GM23338 (cell line): ENCODE results near the gene LPIN1. TPM values are rescaled to one million over a fixed set of nuclear protein-coding genes. Genes with fewer than 3 reads are reported as not detected.

Source experiments
- ATAC-seq: fragments of 200-7000 bp; cut with Tn5 transposase; 3 replicates; pipeline ENCODE4 v1.9.1; 2020
- DNase-seq: peaks from one replicate; pipeline ENCODE4 v3.0.0-alpha.2; 2015; ENCODE audit warnings: low spot score
- H2AFZ ChIP-seq: fragments of 200-600 bp; sonication (generic); 2 replicates; pipeline ENCODE4 v1.8.0; 2016; ENCODE audit warnings: antibody characterized with exemption, mild to moderate bottlenecking, moderate library complexity
- H3F3A ChIP-seq: fragments of 200-600 bp; sonication (generic); replicated peaks from 2 replicates; pipeline ENCODE4 v1.8.0; 2017; ENCODE audit warnings: antibody characterized with exemption, mixed run types, low read depth
- H3K27ac ChIP-seq: fragments of 200-600 bp; sonication (generic); 2 replicates; pipeline ENCODE4 v1.6.1; 2016; ENCODE audit warnings: low read depth
- H3K27me3 ChIP-seq: fragments of 200-600 bp; sonication (generic); 2 replicates; pipeline ENCODE4 v1.8.0; 2016; ENCODE audit warnings: mild to moderate bottlenecking, mixed run types, moderate library complexity; ENCODE audit not compliant: insufficient read depth
- H3K36me3 ChIP-seq: fragments of 200-600 bp; sonication (generic); 2 replicates; pipeline ENCODE4 v1.8.0; 2016; ENCODE audit warnings: mild to moderate bottlenecking; ENCODE audit not compliant: insufficient read depth
- H3K4me1 ChIP-seq: fragments of 200-600 bp; sonication (generic); 2 replicates; pipeline ENCODE4 v1.8.0; 2016; ENCODE audit warnings: mild to moderate bottlenecking, moderate library complexity; ENCODE audit not compliant: insufficient read depth
- H3K4me2 ChIP-seq: fragments of 200-600 bp; sonication (generic); 2 replicates; pipeline ENCODE4 v1.7.1; 2017; ENCODE audit warnings: mixed run types
- H3K4me3 ChIP-seq: fragments of 200-600 bp; sonication (generic); 2 replicates; pipeline ENCODE4 v1.6.1; 2016; ENCODE audit warnings: mixed run types
- H3K79me2 ChIP-seq: fragments of 200-600 bp; sonication (generic); replicated peaks from 2 replicates; pipeline ENCODE4 v1.8.0; 2017; ENCODE audit warnings: mild to moderate bottlenecking; ENCODE audit not compliant: insufficient read depth
- H3K9me2 ChIP-seq: fragments of 200-600 bp; sonication (generic); 2 replicates; pipeline ENCODE4 v1.8.0; 2017; ENCODE audit not compliant: insufficient read depth
- H4K20me1 ChIP-seq: fragments of 200-600 bp; sonication (generic); replicated peaks from 2 replicates; pipeline ENCODE4 v1.8.0; 2017; ENCODE audit warnings: mild to moderate bottlenecking; ENCODE audit not compliant: insufficient read depth
- H3K27ac Mint-ChIP-seq: 2 replicates; pipeline ENCODE4 v1.8.0; 2020; ENCODE audit warnings: inconsistent platforms, mild to moderate bottlenecking, moderate library complexity, mixed read lengths
- H3K27me3 Mint-ChIP-seq: 3 replicates; pipeline ENCODE4 v1.8.0; 2022; ENCODE audit warnings: low read depth, mild to moderate bottlenecking, moderate library complexity, mixed read lengths, inconsistent platforms; ENCODE audit not compliant: insufficient read depth, poor library complexity
- H3K36me3 Mint-ChIP-seq: 3 replicates; pipeline ENCODE4 v1.8.0; 2021; ENCODE audit warnings: low read depth, mild to moderate bottlenecking, inconsistent platforms, moderate library complexity, mixed read lengths
- H3K4me1 Mint-ChIP-seq: 3 replicates; pipeline ENCODE4 v1.8.0; 2020; ENCODE audit warnings: mild to moderate bottlenecking, inconsistent platforms, mixed read lengths
- H3K4me3 Mint-ChIP-seq: 3 replicates; pipeline ENCODE4 v1.8.0; 2021; ENCODE audit warnings: moderate library complexity, mild to moderate bottlenecking, inconsistent platforms, mixed read lengths
- H3K9me3 Mint-ChIP-seq: 3 replicates; pipeline ENCODE4 v1.8.0; 2020; ENCODE audit warnings: moderate library complexity, mild to moderate bottlenecking, inconsistent platforms, mixed read lengths
- CREB1 ChIP-seq: fragments of 250-450 bp; sonication (Bioruptor Pico); IDR thresholded peaks from 2 replicates; pipeline ENCODE4 v1.5.0; 2020; ENCODE audit warnings: low read depth, mild to moderate bottlenecking, moderate library complexity
- JUNB ChIP-seq: IDR thresholded peaks from one replicate; pipeline ENCODE4 v1.6.1; 2016; ENCODE audit warnings: antibody characterized with exemption; ENCODE audit not compliant: unreplicated experiment
- POLR2AphosphoS5 ChIP-seq: IDR thresholded peaks from 2 replicates; pipeline ENCODE4 v1.6.1; 2016; ENCODE audit warnings: antibody characterized with exemption, low read depth
- ZNF114 ChIP-seq: fragments of 250-450 bp; sonication (Bioruptor Pico); IDR thresholded peaks from 2 replicates; pipeline ENCODE4 v1.5.0; 2020; ENCODE audit warnings: mild to moderate bottlenecking, moderate library complexity
- long read RNA-seq: library from polyadenylated mRNA; unstranded; transcript quantifications from one replicate; pipeline ENCODE4 v2.0.0, GENCODE V29; 2020; ENCODE audit not compliant: unreplicated experiment
- polyA plus RNA-seq: library from polyadenylated mRNA; unstranded; fragments of >200 nt; fragmentation: Nextera tagmentation; extraction: Ambion mirVana; gene quantifications from 2 replicates; pipeline ENCODE4 v1.2.1, GENCODE V29; 2016
- total RNA-seq: library from RNA; depleted of rRNA; stranded (reverse); fragments of >200 nt; shearing (Covaris generic); gene quantifications from 2 replicates; pipeline ENCODE4 v1.2.3, GENCODE V29; 2014; rRNA removed
- TF ChIP-seq, protein P1 (sequence below): IDR thresholded peaks from one replicate; pipeline ENCODE4 v1.6.1; 2018; ENCODE audit warnings: antibody characterized with exemption; ENCODE audit not compliant: unreplicated experiment
- TF ChIP-seq, protein P2 (sequence below), 2 experiments: fragments of 200-600 bp in 1 of 2; sonication (generic) in 1 of 2; conservative IDR thresholded peaks; 2 replicates each; pipeline versions ENCODE4 v1.5.1 to v1.6.1; 2016 to 2017; ENCODE audit warnings: antibody characterized with exemption in 2 of 2, low read depth in 2 of 2, mild to moderate bottlenecking in 2 of 2, moderate library complexity in 1 of 2

LPIN1 gene, protein sequence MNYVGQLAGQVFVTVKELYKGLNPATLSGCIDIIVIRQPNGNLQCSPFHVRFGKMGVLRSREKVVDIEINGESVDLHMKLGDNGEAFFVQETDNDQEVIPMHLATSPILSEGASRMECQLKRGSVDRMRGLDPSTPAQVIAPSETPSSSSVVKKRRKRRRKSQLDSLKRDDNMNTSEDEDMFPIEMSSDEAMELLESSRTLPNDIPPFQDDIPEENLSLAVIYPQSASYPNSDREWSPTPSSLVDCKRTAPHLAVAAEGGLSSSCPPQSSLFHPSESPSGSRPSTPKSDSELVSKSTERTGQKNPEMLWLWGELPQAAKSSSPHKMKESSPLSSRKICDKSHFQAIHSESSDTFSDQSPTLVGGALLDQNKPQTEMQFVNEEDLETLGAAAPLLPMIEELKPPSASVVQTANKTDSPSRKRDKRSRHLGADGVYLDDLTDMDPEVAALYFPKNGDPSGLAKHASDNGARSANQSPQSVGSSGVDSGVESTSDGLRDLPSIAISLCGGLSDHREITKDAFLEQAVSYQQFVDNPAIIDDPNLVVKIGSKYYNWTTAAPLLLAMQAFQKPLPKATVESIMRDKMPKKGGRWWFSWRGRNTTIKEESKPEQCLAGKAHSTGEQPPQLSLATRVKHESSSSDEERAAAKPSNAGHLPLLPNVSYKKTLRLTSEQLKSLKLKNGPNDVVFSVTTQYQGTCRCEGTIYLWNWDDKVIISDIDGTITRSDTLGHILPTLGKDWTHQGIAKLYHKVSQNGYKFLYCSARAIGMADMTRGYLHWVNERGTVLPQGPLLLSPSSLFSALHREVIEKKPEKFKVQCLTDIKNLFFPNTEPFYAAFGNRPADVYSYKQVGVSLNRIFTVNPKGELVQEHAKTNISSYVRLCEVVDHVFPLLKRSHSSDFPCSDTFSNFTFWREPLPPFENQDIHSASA
- total RNA-seq (7.1 and 9.5 TPM in 2 replicates), polyA plus RNA-seq (4.4 and 5.4 TPM in 2 replicates)
- long read RNA-seq = 0 reads

DNA sequence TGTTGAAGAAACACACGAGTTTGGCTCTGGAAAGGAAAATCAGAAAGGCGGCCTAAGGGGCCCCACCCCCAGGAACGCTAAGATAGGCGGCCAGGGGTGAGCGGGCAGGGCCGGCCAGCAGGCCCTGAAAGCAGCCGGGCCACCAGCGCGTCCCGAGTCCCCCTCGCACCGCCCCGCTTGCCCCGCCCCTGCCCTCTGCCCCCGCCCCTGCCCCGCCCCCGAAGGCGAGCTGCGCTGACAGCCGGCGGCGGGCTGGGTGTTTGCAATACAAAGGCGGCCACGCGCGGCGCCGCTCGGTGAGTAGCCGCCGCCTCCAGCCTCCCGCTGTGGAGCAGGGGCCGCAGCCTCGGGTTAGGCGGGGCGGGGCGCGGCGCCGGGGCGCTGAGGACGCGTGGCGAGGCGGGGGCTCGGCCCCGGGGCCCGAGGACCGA, at the start of gene LPIN1:
TSS of gene LPIN1 (plus strand) at position 257 of the 431 bp plus-strand sequence. CDS start 18,910 bp downstream, outside the sequence.
- no peak within 1 kb of the TSS for H3K27ac ChIP-seq
- 0 out of 2 replicates have a peak, but pooled peaks have one; percentile 20 for TF ChIP-seq CREB1 (CRISPR knock-in tag)
- peak; percentile 45; the same call in 1 of the 2 replicates for TF ChIP-seq POLR2AphosphoS5
- TF ChIP-seq, protein P1, sequence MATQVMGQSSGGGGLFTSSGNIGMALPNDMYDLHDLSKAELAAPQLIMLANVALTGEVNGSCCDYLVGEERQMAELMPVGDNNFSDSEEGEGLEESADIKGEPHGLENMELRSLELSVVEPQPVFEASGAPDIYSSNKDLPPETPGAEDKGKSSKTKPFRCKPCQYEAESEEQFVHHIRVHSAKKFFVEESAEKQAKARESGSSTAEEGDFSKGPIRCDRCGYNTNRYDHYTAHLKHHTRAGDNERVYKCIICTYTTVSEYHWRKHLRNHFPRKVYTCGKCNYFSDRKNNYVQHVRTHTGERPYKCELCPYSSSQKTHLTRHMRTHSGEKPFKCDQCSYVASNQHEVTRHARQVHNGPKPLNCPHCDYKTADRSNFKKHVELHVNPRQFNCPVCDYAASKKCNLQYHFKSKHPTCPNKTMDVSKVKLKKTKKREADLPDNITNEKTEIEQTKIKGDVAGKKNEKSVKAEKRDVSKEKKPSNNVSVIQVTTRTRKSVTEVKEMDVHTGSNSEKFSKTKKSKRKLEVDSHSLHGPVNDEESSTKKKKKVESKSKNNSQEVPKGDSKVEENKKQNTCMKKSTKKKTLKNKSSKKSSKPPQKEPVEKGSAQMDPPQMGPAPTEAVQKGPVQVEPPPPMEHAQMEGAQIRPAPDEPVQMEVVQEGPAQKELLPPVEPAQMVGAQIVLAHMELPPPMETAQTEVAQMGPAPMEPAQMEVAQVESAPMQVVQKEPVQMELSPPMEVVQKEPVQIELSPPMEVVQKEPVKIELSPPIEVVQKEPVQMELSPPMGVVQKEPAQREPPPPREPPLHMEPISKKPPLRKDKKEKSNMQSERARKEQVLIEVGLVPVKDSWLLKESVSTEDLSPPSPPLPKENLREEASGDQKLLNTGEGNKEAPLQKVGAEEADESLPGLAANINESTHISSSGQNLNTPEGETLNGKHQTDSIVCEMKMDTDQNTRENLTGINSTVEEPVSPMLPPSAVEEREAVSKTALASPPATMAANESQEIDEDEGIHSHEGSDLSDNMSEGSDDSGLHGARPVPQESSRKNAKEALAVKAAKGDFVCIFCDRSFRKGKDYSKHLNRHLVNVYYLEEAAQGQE = no peak
- H3K27me3 ChIP-seq = peaks cover 16% of the 10 kb centered on the region
- Mint-ChIP-seq H3K27me3 (peaks cover 28% of the 10 kb centered on the region), H3K4me1 (peaks cover 56% of the 10 kb centered on the region), H3K4me3 (peak within 1 kb of the TSS; percentile 70), H3K9me3 (peaks cover 9% of the 10 kb centered on the region; the same call in 2 of the 3 replicates), H3K36me3 (no peaks in the 10 kb centered on the region), H3K27ac (no peak within 1 kb of the TSS)
- peak; percentile 62 for ATAC-seq
- H3K9me2 ChIP-seq = no peaks in the 10 kb centered on the region
- H3K36me3 ChIP-seq = no peaks in the 10 kb centered on the region
- H2AFZ ChIP-seq = peak within 1 kb of the TSS; percentile 100
- DNase-seq = peak; percentile 91
- H3K4me2 ChIP-seq = peak within 1 kb of the TSS; percentile 84
- H3K79me2 ChIP-seq = peaks cover 15% of the 10 kb centered on the region; the same call in 1 of the 2 replicates
- peak within 1 kb of the TSS; percentile 56 for H3K4me3 ChIP-seq
- peaks cover 11% of the 10 kb centered on the region; the same call in 1 of the 2 replicates for H3F3A ChIP-seq
- peaks cover 28% of the 10 kb centered on the region for H3K4me1 ChIP-seq
- H4K20me1 ChIP-seq = no peaks in the 10 kb centered on the region; the same call in 1 of the 2 replicates

DNA sequence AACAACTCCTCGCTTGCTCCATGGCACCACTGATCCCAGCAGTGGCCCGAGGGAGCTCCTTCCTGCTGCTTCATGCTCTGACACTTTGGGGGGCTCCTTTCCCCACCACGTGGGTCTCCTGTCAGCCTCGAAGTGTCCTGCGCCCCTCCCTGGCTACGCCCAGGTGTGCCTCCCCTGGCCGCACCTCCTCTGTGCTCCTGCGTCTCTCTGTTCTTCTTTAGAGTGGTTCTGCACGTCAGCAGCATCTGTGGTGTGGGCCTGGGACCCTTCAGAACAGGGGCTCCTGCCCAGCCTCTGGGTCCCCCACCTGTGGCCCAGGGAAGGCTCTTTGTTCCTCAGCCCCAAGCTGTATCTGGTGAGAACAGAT, 49.7 kb upstream of the LPIN1 start:
- no peaks in the 10 kb centered on the region for H3K27me3 ChIP-seq
- Mint-ChIP-seq H3K4me1 (no peaks in the 10 kb centered on the region; the same call in 2 of the 3 replicates), H3K27ac (no peak overlapping the region), H3K27me3 (peaks cover 6% of the 10 kb centered on the region), H3K36me3 (no peaks in the 10 kb centered on the region), H3K4me3 (no peak overlapping the region), H3K9me3 (no peaks in the 10 kb centered on the region)
- H3F3A ChIP-seq = no peaks in the 10 kb centered on the region
- DNase-seq = no peak
- ATAC-seq = no peak
- no peak overlapping the region for H3K4me2 ChIP-seq
- H3K4me3 ChIP-seq = no peak overlapping the region
- no peaks in the 10 kb centered on the region for H3K9me2 ChIP-seq
- 0 out of 2 replicates have a peak overlapping the region, but pooled peaks have one; percentile 23 for H2AFZ ChIP-seq
- H4K20me1 ChIP-seq = no peaks in the 10 kb centered on the region
- H3K79me2 ChIP-seq = no peaks in the 10 kb centered on the region
- no peaks in the 10 kb centered on the region for H3K36me3 ChIP-seq
- H3K4me1 ChIP-seq = no peaks in the 10 kb centered on the region
- H3K27ac ChIP-seq = no peak overlapping the region
- TF ChIP-seq, protein P1 = no peak
- TF ChIP-seq ZNF114 (CRISPR knock-in tag) (no peak), JUNB (no peak)
- TF ChIP-seq, protein P2, sequence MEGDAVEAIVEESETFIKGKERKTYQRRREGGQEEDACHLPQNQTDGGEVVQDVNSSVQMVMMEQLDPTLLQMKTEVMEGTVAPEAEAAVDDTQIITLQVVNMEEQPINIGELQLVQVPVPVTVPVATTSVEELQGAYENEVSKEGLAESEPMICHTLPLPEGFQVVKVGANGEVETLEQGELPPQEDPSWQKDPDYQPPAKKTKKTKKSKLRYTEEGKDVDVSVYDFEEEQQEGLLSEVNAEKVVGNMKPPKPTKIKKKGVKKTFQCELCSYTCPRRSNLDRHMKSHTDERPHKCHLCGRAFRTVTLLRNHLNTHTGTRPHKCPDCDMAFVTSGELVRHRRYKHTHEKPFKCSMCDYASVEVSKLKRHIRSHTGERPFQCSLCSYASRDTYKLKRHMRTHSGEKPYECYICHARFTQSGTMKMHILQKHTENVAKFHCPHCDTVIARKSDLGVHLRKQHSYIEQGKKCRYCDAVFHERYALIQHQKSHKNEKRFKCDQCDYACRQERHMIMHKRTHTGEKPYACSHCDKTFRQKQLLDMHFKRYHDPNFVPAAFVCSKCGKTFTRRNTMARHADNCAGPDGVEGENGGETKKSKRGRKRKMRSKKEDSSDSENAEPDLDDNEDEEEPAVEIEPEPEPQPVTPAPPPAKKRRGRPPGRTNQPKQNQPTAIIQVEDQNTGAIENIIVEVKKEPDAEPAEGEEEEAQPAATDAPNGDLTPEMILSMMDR (conservative IDR thresholded peaks at IDR 0.05; ENCODE audit: low read depth in 2 of 2) = no peak
